LNCAP (cell line): Measurements from ENCODE around the gene GRIPAP1.

ENCODE experiments used
- TF ChIP-seq, protein P1 (sequence below): fragments of 450-650 bp; IDR thresholded peaks from 2 replicates; pipeline ENCODE4 v1.5.1; 2017; ENCODE audit warnings: mild to moderate bottlenecking

GRIPAP1 gene

DNA sequence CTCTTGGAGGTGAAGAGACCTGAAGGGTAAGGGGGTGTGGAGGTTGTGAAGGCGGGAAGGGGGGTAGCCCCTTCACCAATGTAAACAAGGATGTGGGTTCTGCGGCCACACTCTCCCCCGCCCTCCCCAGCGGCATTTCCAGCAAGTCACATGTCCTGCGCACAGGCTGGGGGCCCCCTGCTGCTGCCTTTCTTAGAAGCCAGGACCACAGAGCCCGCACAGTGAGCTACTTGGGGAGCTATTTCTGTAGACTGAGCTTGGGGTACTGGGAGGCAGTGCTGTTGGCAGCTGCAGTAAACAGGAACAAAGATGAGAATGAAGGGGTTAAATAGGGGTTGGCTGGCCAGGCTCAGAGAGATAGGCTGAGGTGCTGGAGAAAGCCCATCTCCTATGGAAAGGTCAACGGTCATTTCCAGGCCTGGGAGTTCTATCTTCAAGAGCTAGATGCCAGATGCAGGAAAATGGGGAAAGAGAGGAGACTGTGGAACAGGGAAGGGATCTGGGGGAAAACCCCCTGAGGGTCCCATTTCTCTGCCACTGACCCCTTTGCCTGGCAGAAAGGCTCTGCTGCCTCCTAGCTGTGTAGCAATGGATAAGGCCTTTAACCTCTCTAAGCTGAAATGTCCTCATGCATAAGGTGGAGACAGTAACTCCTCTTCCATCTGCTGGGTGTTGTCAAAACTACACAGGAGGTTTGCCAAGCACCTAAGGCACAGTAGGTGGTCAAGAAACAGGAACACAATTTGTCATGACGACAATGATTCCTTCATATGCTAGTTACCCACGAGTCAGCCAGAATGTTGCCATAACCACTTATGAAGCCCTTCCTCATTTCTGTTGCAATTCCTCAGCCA, 64.8 kb downstream of the GRIPAP1 start:
- TF ChIP-seq, protein P1, sequence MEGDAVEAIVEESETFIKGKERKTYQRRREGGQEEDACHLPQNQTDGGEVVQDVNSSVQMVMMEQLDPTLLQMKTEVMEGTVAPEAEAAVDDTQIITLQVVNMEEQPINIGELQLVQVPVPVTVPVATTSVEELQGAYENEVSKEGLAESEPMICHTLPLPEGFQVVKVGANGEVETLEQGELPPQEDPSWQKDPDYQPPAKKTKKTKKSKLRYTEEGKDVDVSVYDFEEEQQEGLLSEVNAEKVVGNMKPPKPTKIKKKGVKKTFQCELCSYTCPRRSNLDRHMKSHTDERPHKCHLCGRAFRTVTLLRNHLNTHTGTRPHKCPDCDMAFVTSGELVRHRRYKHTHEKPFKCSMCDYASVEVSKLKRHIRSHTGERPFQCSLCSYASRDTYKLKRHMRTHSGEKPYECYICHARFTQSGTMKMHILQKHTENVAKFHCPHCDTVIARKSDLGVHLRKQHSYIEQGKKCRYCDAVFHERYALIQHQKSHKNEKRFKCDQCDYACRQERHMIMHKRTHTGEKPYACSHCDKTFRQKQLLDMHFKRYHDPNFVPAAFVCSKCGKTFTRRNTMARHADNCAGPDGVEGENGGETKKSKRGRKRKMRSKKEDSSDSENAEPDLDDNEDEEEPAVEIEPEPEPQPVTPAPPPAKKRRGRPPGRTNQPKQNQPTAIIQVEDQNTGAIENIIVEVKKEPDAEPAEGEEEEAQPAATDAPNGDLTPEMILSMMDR = no peak

DNA sequence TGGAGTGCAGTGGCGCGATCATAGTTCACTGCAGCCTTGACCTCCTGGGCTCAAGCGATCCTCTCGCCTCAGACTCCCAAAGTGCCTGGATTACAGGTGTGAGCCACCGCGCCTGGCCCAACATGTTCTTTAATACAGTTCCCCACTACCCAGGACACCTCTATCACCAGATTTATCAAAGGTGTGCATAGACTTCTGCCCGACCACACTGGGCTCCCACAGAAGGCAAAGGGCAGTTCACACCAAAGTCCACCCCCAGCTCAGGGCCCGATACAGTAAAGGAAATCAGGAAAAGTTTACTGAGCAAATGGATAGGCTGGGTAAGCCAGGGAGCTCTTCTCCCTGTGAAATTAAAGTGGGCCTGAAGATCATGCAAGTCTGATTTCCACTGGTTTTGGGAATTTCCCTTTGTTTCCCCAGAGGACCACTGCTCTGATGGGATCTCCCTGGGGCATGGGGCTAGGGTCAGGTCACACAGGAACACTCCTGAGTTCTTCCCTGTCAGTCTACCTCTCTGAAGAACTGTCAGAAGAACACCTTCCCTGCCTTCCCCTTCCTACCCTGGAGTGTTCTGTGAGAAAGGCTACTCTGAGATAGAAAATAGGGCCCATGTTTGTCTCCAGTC, 65.5 kb downstream of the GRIPAP1 start:
- TF ChIP-seq, protein P1 = no peak

DNA sequence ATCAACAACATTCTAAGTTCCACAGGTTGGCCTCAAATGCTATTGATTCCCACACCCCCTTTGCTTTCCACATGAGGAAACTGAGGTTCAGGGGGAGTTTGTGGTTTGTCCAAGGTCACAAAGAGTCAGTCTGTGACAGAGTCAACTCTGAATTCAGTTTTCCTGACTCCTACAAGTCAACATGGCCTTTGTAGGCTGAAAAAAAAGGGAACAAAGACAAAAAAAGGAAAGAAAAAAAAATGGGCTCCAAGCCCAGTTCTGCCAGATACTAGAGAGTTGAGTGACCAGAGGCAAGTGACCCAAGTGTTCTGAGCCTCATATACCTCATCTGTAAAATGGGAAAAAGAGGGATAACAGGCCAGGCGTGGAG, 66.8 kb downstream of the GRIPAP1 start:
- TF ChIP-seq, protein P1 = no peak

DNA sequence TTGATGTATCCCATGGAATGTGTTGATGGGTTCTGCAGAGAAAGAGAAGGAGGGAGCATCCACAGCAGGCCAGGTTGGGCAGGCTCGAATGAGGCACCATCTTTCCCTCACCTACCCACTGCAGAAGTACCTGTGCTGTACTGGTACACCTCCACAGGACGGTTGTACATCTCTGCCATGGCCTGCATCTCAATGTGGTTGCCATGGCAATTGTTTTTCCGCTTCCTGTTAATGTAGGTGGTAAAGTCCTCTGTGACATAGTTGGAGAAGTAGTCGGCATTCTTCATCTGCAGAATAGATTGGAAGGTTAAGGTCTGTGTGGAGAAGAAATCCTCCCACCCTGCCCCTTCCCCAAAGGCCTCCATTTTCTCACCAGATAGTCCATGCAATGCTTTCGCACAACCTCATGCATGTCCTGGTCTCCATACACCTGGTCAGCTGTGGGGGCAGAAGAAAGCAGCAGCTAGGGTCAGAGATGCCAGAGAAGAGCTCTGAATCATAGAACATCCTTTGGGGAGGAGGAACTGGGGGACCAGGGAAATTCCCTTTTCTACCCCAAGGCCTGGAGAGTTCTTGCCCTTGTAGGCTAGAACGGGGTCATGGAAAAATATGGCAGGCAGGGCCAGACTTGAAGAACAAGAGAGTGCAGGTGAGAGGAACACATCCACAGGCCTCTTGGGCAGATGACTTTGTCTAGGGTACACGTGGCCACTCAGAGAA, 67.3 kb downstream of the GRIPAP1 start:
- TF ChIP-seq, protein P1 = no peak

DNA sequence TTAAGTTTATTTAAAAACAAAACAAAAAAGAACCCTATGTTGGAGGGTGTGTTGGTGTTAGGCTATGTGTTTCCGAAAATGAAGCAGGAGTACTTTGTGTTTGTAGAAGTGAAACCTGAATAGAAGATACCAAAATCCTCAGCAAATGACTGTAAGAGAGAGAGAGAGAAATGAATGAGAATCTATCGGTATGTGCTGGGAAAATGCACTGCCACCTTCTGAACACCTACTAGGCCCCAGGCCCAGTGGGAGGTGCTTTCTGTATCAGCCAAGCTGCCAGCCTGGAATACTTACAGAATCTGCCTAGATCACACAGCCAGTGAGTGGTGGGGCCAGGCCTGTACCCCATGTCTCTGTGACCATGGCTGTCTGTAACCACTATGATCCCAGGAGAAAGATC, 68.3 kb downstream of the GRIPAP1 start:
- TF ChIP-seq, protein P1 = no peak

DNA sequence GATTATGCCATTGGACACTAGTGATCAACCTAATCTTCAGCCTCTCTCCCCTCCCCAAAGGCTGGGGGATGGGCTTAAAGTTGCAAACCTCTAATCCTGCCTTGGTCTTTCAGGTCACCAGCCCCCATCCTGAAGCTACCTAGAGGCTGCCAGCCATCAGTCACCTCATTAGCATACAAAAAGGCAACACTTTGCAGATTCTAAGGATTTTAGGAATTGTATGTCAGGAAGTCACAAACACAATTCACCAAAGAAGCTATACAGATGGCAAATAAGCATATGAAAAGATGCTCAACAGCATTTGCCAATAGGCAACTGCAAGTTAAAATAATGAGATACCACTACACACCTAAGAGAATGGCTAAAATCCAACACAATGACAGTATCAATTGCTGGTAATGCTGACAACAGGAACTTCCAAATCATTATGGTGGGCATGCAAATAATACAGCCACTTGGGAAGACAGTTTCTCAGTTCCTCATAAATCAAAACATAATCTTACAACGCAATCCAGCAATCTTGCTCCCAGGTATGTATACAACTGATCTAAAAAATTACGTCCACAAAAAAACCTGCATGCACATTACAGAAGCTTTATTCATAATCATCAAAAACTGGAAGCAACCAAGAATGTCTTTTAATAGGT, 74.2 kb downstream of the GRIPAP1 start:
- TF ChIP-seq, protein P1 = no peak

DNA sequence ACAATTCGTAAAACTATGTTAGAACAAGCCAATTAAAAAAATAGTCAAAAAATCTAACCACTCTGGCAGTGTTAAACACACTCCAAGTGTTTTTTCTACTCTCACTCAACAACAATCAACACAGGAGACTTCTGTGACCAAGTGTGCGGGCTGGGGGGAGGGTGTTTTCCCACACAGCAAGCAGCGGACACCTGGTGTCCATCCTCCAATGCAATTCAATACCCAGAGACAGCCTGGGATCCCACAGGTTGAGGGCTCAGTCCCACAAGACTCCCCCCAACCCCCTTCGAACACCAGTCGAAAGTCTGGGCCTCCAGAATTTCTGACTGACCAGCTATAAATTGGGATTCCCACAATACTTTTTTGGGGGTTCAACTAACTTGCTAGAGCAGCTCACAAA, 74.9 kb downstream of the GRIPAP1 start:
- TF ChIP-seq, protein P1 = no peak
